ENCODE results near the gene RFPL3.
"Not testable (repeated sequence)": the region's sequence is repeated elsewhere in the genome, so short reads cannot be mapped to it uniquely, and the experiment has no call there.

Gene RFPL3

GRCh38 chr22:32354360-32355351, 3.0 kb upstream of the RFPL3 start:
- DNase-seq: no peak

GRCh38 chr22:32355760-32356159, 1.9 kb upstream of the RFPL3 start:
- DNase-seq: no peak

- DNase-seq: not testable (repeated sequence)
These were observed 2.4 kb downstream of the RFPL3 start for GRCh38 chr22:32360096-32360495.

- no peak for DNase-seq
These were observed 3.6 kb downstream of the RFPL3 start for GRCh38 chr22:32361257-32361656.

GRCh38 chr22:32364210-32364609, 6.5 kb downstream of the RFPL3 start:
- no peak for DNase-seq

- no peak for DNase-seq
These were observed 18.2 kb downstream of the RFPL3 start for GRCh38 chr22:32375678-32376450.

GRCh38 chr22:32376681-32377080, 19.0 kb downstream of the RFPL3 start:
- no peak for DNase-seq

GRCh38 chr22:32378707-32379272, 21.1 kb downstream of the RFPL3 start:
- DNase-seq: no peak

GRCh38 chr22:32380991-32381390, 23.3 kb downstream of the RFPL3 start:
- no peak for DNase-seq

GRCh38 chr22:32385681-32386080, 28.0 kb downstream of the RFPL3 start:
- DNase-seq: no peak

- no peak for DNase-seq
These were observed 32.0 kb downstream of the RFPL3 start for GRCh38 chr22:32389685-32390084.

- DNase-seq: no peak
These were observed 37.4 kb downstream of the RFPL3 start for GRCh38 chr22:32395107-32395506.

- DNase-seq: no peak
These were observed 38.6 kb downstream of the RFPL3 start for GRCh38 chr22:32396255-32396654.

- no peak for DNase-seq
These were observed 39.1 kb downstream of the RFPL3 start for GRCh38 chr22:32396746-32397145.

- no peak for DNase-seq
These were observed 43.8 kb downstream of the RFPL3 start for GRCh38 chr22:32401486-32401885.

- DNase-seq: no peak
These were observed 46.4 kb downstream of the RFPL3 start for GRCh38 chr22:32404021-32404420.

GRCh38 chr22:32407312-32407711, 49.6 kb downstream of the RFPL3 start:
- no peak for DNase-seq

GRCh38 chr22:32407936-32408335, 50.3 kb downstream of the RFPL3 start:
- no peak for DNase-seq

- DNase-seq: no peak
These were observed 52.3 kb downstream of the RFPL3 start for GRCh38 chr22:32409977-32410376.

GRCh38 chr22:32410459-32410858, 52.8 kb downstream of the RFPL3 start:
- no peak for DNase-seq

All from GF-D8 (cell line).